Ishikawa (cell line): ENCODE results near the gene CERS6.

Experiments
- CEBPB ChIP-seq: IDR thresholded peaks from 2 replicates; pipeline ENCODE4 v1.6.1; 2012
- CREB1 ChIP-seq: IDR thresholded peaks from 2 replicates; pipeline ENCODE4 v1.6.1; 2012; ENCODE audit warnings: low read depth
- EGR1 ChIP-seq: IDR thresholded peaks from 2 replicates; pipeline ENCODE4 v1.6.1; 2012
- EP300 ChIP-seq: IDR thresholded peaks from 2 replicates; pipeline ENCODE4 v1.6.1; 2012; ENCODE audit warnings: borderline replicate concordance
- FOXM1 ChIP-seq: IDR thresholded peaks from 2 replicates; pipeline ENCODE4 v1.6.1; 2012; ENCODE audit warnings: low read depth, borderline replicate concordance
- MAX ChIP-seq: IDR thresholded peaks from 2 replicates; pipeline ENCODE4 v1.6.1; 2012
- NFIC ChIP-seq: IDR thresholded peaks from 2 replicates; pipeline ENCODE4 v1.6.1; 2012
- RAD21 ChIP-seq: IDR thresholded peaks from 2 replicates; pipeline ENCODE4 v1.6.1; 2012; ENCODE audit warnings: low read depth
- REST ChIP-seq: IDR thresholded peaks from 2 replicates; pipeline ENCODE4 v1.6.1; 2012; ENCODE audit warnings: low read depth, mild to moderate bottlenecking
- TAF1 ChIP-seq: IDR thresholded peaks from 2 replicates; pipeline ENCODE4 v1.6.1; 2012; ENCODE audit warnings: low read depth, mild to moderate bottlenecking
- TCF12 ChIP-seq: IDR thresholded peaks from 2 replicates; pipeline ENCODE4 v1.6.1; 2012; ENCODE audit warnings: low read depth
- TEAD4 ChIP-seq: IDR thresholded peaks from 2 replicates; pipeline ENCODE4 v1.6.1; 2012
- USF1 ChIP-seq: IDR thresholded peaks from 2 replicates; pipeline ENCODE4 v1.6.1; 2012
- YY1 ChIP-seq: IDR thresholded peaks from 2 replicates; pipeline ENCODE4 v1.6.1; 2012; ENCODE audit warnings: low read depth
- ZBTB7A ChIP-seq: IDR thresholded peaks from 2 replicates; pipeline ENCODE4 v1.6.1; 2012; ENCODE audit warnings: low read depth

CERS6 gene

GRCh38 chr2:168694173-168694572, 238.1 kb downstream of the CERS6 start:
- TF ChIP-seq RAD21 (no peak), REST (no peak), ZBTB7A (no peak), YY1 (no peak), NFIC (no peak), CEBPB (no peak), CREB1 (no peak), EGR1 (no peak), TEAD4 (no peak), MAX (no peak), TCF12 (no peak), FOXM1 (no peak), EP300 (no peak), TAF1 (no peak), USF1 (no peak)

- no peak for TF ChIP-seq USF1
- TF ChIP-seq TEAD4: no peak
- no peak for TF ChIP-seq YY1
- no peak for TF ChIP-seq FOXM1
- TF ChIP-seq TCF12: no peak
- TF ChIP-seq CEBPB: no peak
- TF ChIP-seq EP300: no peak
- TF ChIP-seq REST: no peak
- TF ChIP-seq CREB1: no peak
- no peak for TF ChIP-seq TAF1
- TF ChIP-seq EGR1: no peak
- TF ChIP-seq NFIC: no peak
- TF ChIP-seq RAD21: no peak
- TF ChIP-seq MAX: no peak
- TF ChIP-seq ZBTB7A: no peak
These were observed 238.8 kb downstream of the CERS6 start for GRCh38 chr2:168694866-168695265.

GRCh38 chr2:168697668-168698121, 241.6 kb downstream of the CERS6 start:
- TF ChIP-seq TAF1 (no peak), EGR1 (no peak), NFIC (no peak), ZBTB7A (no peak), CEBPB (no peak), RAD21 (no peak), FOXM1 (no peak), MAX (no peak), CREB1 (no peak), TEAD4 (no peak), TCF12 (no peak), YY1 (no peak), USF1 (no peak), REST (no peak), EP300 (no peak)

- TF ChIP-seq MAX (no peak), CEBPB (no peak), NFIC (no peak), TAF1 (no peak), CREB1 (no peak), TEAD4 (no peak), REST (no peak), USF1 (no peak), EGR1 (no peak), YY1 (no peak), RAD21 (no peak), FOXM1 (no peak), ZBTB7A (no peak), EP300 (no peak), TCF12 (no peak)
These were observed 242.9 kb downstream of the CERS6 start for GRCh38 chr2:168698969-168699368.
